Chondrocyte (in vitro differentiated cells): ENCODE measurements around the gene FBXO7. TPM values are rescaled to one million over a fixed set of nuclear protein-coding genes. Genes with fewer than 3 reads are reported as not detected.

Experiments used
- DNase-seq: peaks from one replicate; pipeline ENCODE4 v3.0.0; 2021; ENCODE audit warnings: mixed read lengths, low spot score
- H3K27ac Mint-ChIP-seq: one replicate; pipeline ENCODE4 v1.8.0; 2021; ENCODE audit warnings: mild to moderate bottlenecking, moderate library complexity, mixed read lengths; ENCODE audit not compliant: unreplicated experiment
- H3K27me3 Mint-ChIP-seq: 2 replicates; pipeline ENCODE4 v1.8.0; 2021; ENCODE audit warnings: low read depth, mixed read lengths
- H3K36me3 Mint-ChIP-seq: 2 replicates; pipeline ENCODE4 v1.8.0; 2021; ENCODE audit warnings: low read depth, mixed read lengths
- H3K4me1 Mint-ChIP-seq: 2 replicates; pipeline ENCODE4 v1.8.0; 2021; ENCODE audit warnings: low read depth, mild to moderate bottlenecking, mixed read lengths
- H3K4me3 Mint-ChIP-seq: one replicate; pipeline ENCODE4 v1.8.0; 2021; ENCODE audit warnings: mild to moderate bottlenecking, moderate library complexity, mixed read lengths; ENCODE audit not compliant: unreplicated experiment
- H3K9me3 Mint-ChIP-seq: 2 replicates; pipeline ENCODE4 v1.8.0; 2021; ENCODE audit warnings: low read depth, mixed read lengths
- CTCF ChIP-seq: fragments of 200-600 bp; sonication (generic); IDR thresholded peaks from 2 replicates; pipeline ENCODE4 v1.5.0; 2021; ENCODE audit warnings: antibody characterized with exemption, mild to moderate bottlenecking, moderate library complexity
- total RNA-seq: library from RNA; stranded (reverse); gene quantifications from 3 replicates; pipeline ENCODE4 v1.2.1, GENCODE V29; 2021

Gene FBXO7
- total RNA-seq, 1 donor from 2014 or later: 76.6 TPM

- H3K4me1 Mint-ChIP-seq: no peaks in the 10 kb centered on the region
- TF ChIP-seq CTCF: peak; percentile 49
- H3K4me3 Mint-ChIP-seq: no peak overlapping the region
- peaks cover 8% of the 10 kb centered on the region for H3K36me3 Mint-ChIP-seq
- no peak for DNase-seq
- H3K9me3 Mint-ChIP-seq: peaks cover 8% of the 10 kb centered on the region
- H3K27me3 Mint-ChIP-seq: no peaks in the 10 kb centered on the region
- H3K27ac Mint-ChIP-seq: no peak overlapping the region
These were observed 44.2 kb downstream of the FBXO7 start for GRCh38 chr22:32518848-32519247.

GRCh38 chr22:32520612-32521011 is 46.0 kb downstream of the FBXO7 start:
- H3K27ac Mint-ChIP-seq: no peak overlapping the region
- H3K36me3 Mint-ChIP-seq: peaks cover 10% of the 10 kb centered on the region
- no peak overlapping the region for H3K4me3 Mint-ChIP-seq
- peaks cover 10% of the 10 kb centered on the region for H3K9me3 Mint-ChIP-seq
- DNase-seq: no peak
- no peak for TF ChIP-seq CTCF
- peaks cover 2% of the 10 kb centered on the region for H3K27me3 Mint-ChIP-seq
- H3K4me1 Mint-ChIP-seq: no peaks in the 10 kb centered on the region

GRCh38 chr22:32522237-32522636 is 47.6 kb downstream of the FBXO7 start:
- H3K9me3 Mint-ChIP-seq: peaks cover 10% of the 10 kb centered on the region
- H3K27me3 Mint-ChIP-seq: peaks cover 2% of the 10 kb centered on the region
- no peak overlapping the region for H3K4me3 Mint-ChIP-seq
- H3K4me1 Mint-ChIP-seq: no peaks in the 10 kb centered on the region
- no peak for DNase-seq
- no peak overlapping the region for H3K27ac Mint-ChIP-seq
- H3K36me3 Mint-ChIP-seq: peaks cover 8% of the 10 kb centered on the region
- TF ChIP-seq CTCF: no peak

- Mint-ChIP-seq H3K4me3 (no peak overlapping the region), H3K27me3 (peaks cover 10% of the 10 kb centered on the region), H3K4me1 (peaks cover 27% of the 10 kb centered on the region), H3K36me3 (peaks cover 4% of the 10 kb centered on the region), H3K9me3 (peaks cover 7% of the 10 kb centered on the region), H3K27ac (no peak overlapping the region)
- no peak for TF ChIP-seq CTCF
- no peak for DNase-seq
These were observed 53.1 kb downstream of the FBXO7 start for GRCh38 chr22:32527756-32528155.

- H3K4me1 Mint-ChIP-seq: peaks cover 33% of the 10 kb centered on the region
- peaks cover 4% of the 10 kb centered on the region for H3K36me3 Mint-ChIP-seq
- H3K9me3 Mint-ChIP-seq: peaks cover 7% of the 10 kb centered on the region
- no peak for DNase-seq
- H3K4me3 Mint-ChIP-seq: no peak overlapping the region
- peaks cover 10% of the 10 kb centered on the region for H3K27me3 Mint-ChIP-seq
- TF ChIP-seq CTCF: no peak
- no peak overlapping the region for H3K27ac Mint-ChIP-seq
These were observed 53.7 kb downstream of the FBXO7 start for GRCh38 chr22:32528316-32528715.
